ENCODE results near the gene MSI2. TPM values are rescaled to one million over a fixed set of nuclear protein-coding genes. Genes with fewer than 3 reads are reported as not detected.

The MSI2 gene
- polyA plus RNA-seq, 1 of the 3 experiments (the other 2 are of a cell fraction), result 24.1 TPM

GRCh38 chr17:57689254-57689653 lies 432.9 kb downstream of the MSI2 start:
- CTCF ChIA-PET, result interaction anchor here (0.9 to 3.5 kb wide), 10 partner anchors 9 to 144 kb away, joined by 3 to 11 read pairs (median 4); no protein-coding TSS in a partner anchor
- TF ChIP-seq MEF2A (IDR thresholded peaks at IDR 0.05; ENCODE audit: borderline replicate concordance, low read depth), result no peak
- TF ChIP-seq POLR2AphosphoS5 (IDR thresholded peaks at IDR 0.05; ENCODE audit: low read depth, low read length), result no peak
- TF ChIP-seq REST (IDR thresholded peaks at IDR 0.05; ENCODE audit: low read depth, low read length), result no peak
- no peak for TF ChIP-seq IRF3 (IDR thresholded peaks at IDR 0.05; ENCODE audit: low read depth, low read length)
- TF ChIP-seq USF1 (IDR thresholded peaks at IDR 0.05; ENCODE audit: borderline replicate concordance, low read depth), result no peak
- no peak for TF ChIP-seq USF2 (IDR thresholded peaks at IDR 0.05; ENCODE audit: borderline replicate concordance, low read depth, low read length)
- no peak for TF ChIP-seq TCF12 (IDR thresholded peaks at IDR 0.05)
- TF ChIP-seq SIN3A (IDR thresholded peaks at IDR 0.05; ENCODE audit: borderline replicate concordance, low read depth, low read length), result no peak
- TF ChIP-seq RCOR1 (IDR thresholded peaks at IDR 0.05; ENCODE audit: low read length), result no peak
- TF ChIP-seq RFX5 (IDR thresholded peaks at IDR 0.05; ENCODE audit: low read length), result no peak
- no peak for TF ChIP-seq CHD2 (IDR thresholded peaks at IDR 0.05; ENCODE audit: low read length, partially characterized antibody)
- no peak for TF ChIP-seq JUND (IDR thresholded peaks at IDR 0.05)
- no peak for TF ChIP-seq MXI1 (IDR thresholded peaks at IDR 0.05; ENCODE audit: low read depth, low read length)
- no peak for TF ChIP-seq CTCF (IDR thresholded peaks at IDR 0.05)
- TF ChIP-seq FOSL2 (IDR thresholded peaks at IDR 0.05; ENCODE audit: borderline replicate concordance, low read depth), result no peak
- no peak for DNase-seq

More at GRCh38 chr17:57689254-57689653, 432.9 kb downstream of the MSI2 start:
- H3K9ac ChIP-seq, result no peak overlapping the region
- H3K79me2 ChIP-seq (ENCODE audit: insufficient read depth), result no peaks in the 10 kb centered on the region
- peaks cover 0 to 30% of the 10 kb centered on the region in 2 experiments; a peak in 2 of 4 replicates for H3K4me1 ChIP-seq (ENCODE audit: control insufficient read depth in 1 of 2, insufficient read depth in 2 of 2, low read depth in 1 of 2, low read length in 1 of 2)
- no peaks in the 10 kb centered on the region for H3K36me3 ChIP-seq (replicated peaks in 1 of 2; ENCODE audit: control insufficient read depth in 1 of 2, insufficient read depth in 2 of 2, low read length in 1 of 2)
- no peaks in the 10 kb centered on the region for H4K20me1 ChIP-seq (ENCODE audit: insufficient read depth)
- POLR2A ChIA-PET, result no interaction called here
- H3K9me2 ChIP-seq, result no peaks in the 10 kb centered on the region
- H3K27ac ChIP-seq (ENCODE audit: low read depth in 2 of 2, low read length in 1 of 2), result peak overlapping the region in 1 of 2 experiments; percentile 45; a peak in 2 of 4 replicates
- no peak overlapping the region for H3K4me3 ChIP-seq (ENCODE audit: low read depth in 2 of 2, low read length in 1 of 2)
- H3K27me3 ChIP-seq (ENCODE audit: insufficient read depth), result no peaks in the 10 kb centered on the region
- H3K4me2 ChIP-seq, result no peak overlapping the region
- H3K9me3 ChIP-seq, result peaks cover 9% of the 10 kb centered on the region; the same call in 1 of the 2 replicates
- H3F3A ChIP-seq (replicated peaks; ENCODE audit: insufficient read depth), result peaks cover 14% of the 10 kb centered on the region
- 74% methylated on average over 3 of the region's 3 CpGs for WGBS (ENCODE audit: low lambda C conversion rate)
- H2AFZ ChIP-seq (ENCODE audit: low read depth), result no peak overlapping the region
